ENCODE measurements around the gene NASP. TPM values are rescaled to one million over a fixed set of nuclear protein-coding genes. Genes with fewer than 3 reads are reported as not detected.

The NASP gene
- total RNA-seq, 2 experiments from 2014 or later: 210 to 373 TPM

- Histone ChIP-seq H3K9me3 (ENCODE audit: low read length) (no peaks in the 10 kb centered on the region), H3K4me1 (ENCODE audit: insufficient read depth, low read length, poor library complexity, severe bottlenecking) (no peaks in the 10 kb centered on the region), H3K36me3 (ENCODE audit: insufficient read depth, low read length) (no peaks in the 10 kb centered on the region), H2AFZ (ENCODE audit: low read length) (no peak overlapping the region), H3K79me2 (ENCODE audit: insufficient read depth, low read depth, low read length) (no peaks in the 10 kb centered on the region), H3K27ac (ENCODE audit: low read depth, low read length, poor library complexity, severe bottlenecking) (no peak overlapping the region), H4K20me1 (ENCODE audit: insufficient read depth, low read length) (no peaks in the 10 kb centered on the region), H3K9me2 (ENCODE audit: insufficient read depth, low read length) (no peaks in the 10 kb centered on the region), H3K4me2 (ENCODE audit: low read length) (no peak overlapping the region), H3K4me3 (ENCODE audit: low read depth, low read length, poor library complexity, severe bottlenecking) (no peak overlapping the region)
- intact Hi-C loops (cut with micrococcal nuclease; ENCODE audit: unreplicated experiment): no loop called here
- ChIA-PET CTCF (ENCODE audit: unreplicated experiment) (interaction anchor here (1.3 kb wide), 1 partner anchor 15 kb away, joined by 3 read pairs; the partner anchor contains the start of gene PRDX1), POLR2A (interaction anchor here (0.9 to 1.2 kb wide), 2 partner anchors 15 to 18 kb away, joined by 3 read pairs; partner anchors contain the start of gene PRDX1)
- DNase-seq (ENCODE audit: low spot score): no peak
- no TSS peak for BruUV-seq (replicated peaks)
- TF ChIP-seq EZH2phosphoT487 (IDR thresholded peaks at IDR 0.05; ENCODE audit: borderline replicate concordance, low read depth, low read length) (no peak), CTCF (conservative IDR thresholded peaks at IDR 0.05; ENCODE audit: low read length) (no peak)
Measured at GRCh38 chr1:45536886-45537285, 47.0 kb upstream of the NASP start.

- no peaks in the 10 kb centered on the region for H3K79me2 ChIP-seq (ENCODE audit: insufficient read depth, low read depth, low read length)
- H3K4me3 ChIP-seq (ENCODE audit: low read depth, low read length, poor library complexity, severe bottlenecking): no peak overlapping the region
- H3K9me2 ChIP-seq (ENCODE audit: insufficient read depth, low read length): no peaks in the 10 kb centered on the region
- H3K9me3 ChIP-seq (ENCODE audit: low read length): no peaks in the 10 kb centered on the region
- H3K27ac ChIP-seq (ENCODE audit: low read depth, low read length, poor library complexity, severe bottlenecking): no peak overlapping the region
- no TSS peak for BruUV-seq (replicated peaks)
- no peak for DNase-seq (ENCODE audit: low spot score)
- no peaks in the 10 kb centered on the region for H4K20me1 ChIP-seq (ENCODE audit: insufficient read depth, low read length)
- H3K4me1 ChIP-seq (ENCODE audit: insufficient read depth, low read length, poor library complexity, severe bottlenecking): peaks cover 25% of the 10 kb centered on the region
- H3K4me2 ChIP-seq (ENCODE audit: low read length): no peak overlapping the region
- H3K36me3 ChIP-seq (ENCODE audit: insufficient read depth, low read length): no peaks in the 10 kb centered on the region
- POLR2A ChIA-PET: interaction anchor here (0.5 to 1.4 kb wide), 3 partner anchors 10 to 179 kb away, joined by 3 to 6 read pairs (median 3); partner anchors contain the start of gene AKR1A1
- CTCF ChIA-PET (ENCODE audit: unreplicated experiment): no interaction called here
- no peak overlapping the region for H2AFZ ChIP-seq (ENCODE audit: low read length)
- intact Hi-C loops (cut with micrococcal nuclease; ENCODE audit: unreplicated experiment): no loop called here
- TF ChIP-seq EZH2phosphoT487 (IDR thresholded peaks at IDR 0.05; ENCODE audit: borderline replicate concordance, low read depth, low read length) (no peak), CTCF (conservative IDR thresholded peaks at IDR 0.05; ENCODE audit: low read length) (no peak)
Measured at GRCh38 chr1:45541193-45541592, 42.6 kb upstream of the NASP start.

GRCh38 chr1:45542591-45542990 is 41.2 kb upstream of the NASP start:
- H3K4me2 ChIP-seq (ENCODE audit: low read length): no peak overlapping the region
- CTCF ChIA-PET (ENCODE audit: unreplicated experiment): no interaction called here
- intact Hi-C loops (cut with micrococcal nuclease; ENCODE audit: unreplicated experiment): no loop called here
- no TSS peak for BruUV-seq (replicated peaks)
- TF ChIP-seq EZH2phosphoT487 (IDR thresholded peaks at IDR 0.05; ENCODE audit: borderline replicate concordance, low read depth, low read length) (no peak), CTCF (conservative IDR thresholded peaks at IDR 0.05; ENCODE audit: low read length) (no peak)
- H3K4me1 ChIP-seq (ENCODE audit: insufficient read depth, low read length, poor library complexity, severe bottlenecking): peaks cover 25% of the 10 kb centered on the region
- no peaks in the 10 kb centered on the region for H3K9me3 ChIP-seq (ENCODE audit: low read length)
- no peaks in the 10 kb centered on the region for H4K20me1 ChIP-seq (ENCODE audit: insufficient read depth, low read length)
- no peaks in the 10 kb centered on the region for H3K36me3 ChIP-seq (ENCODE audit: insufficient read depth, low read length)
- no peaks in the 10 kb centered on the region for H3K79me2 ChIP-seq (ENCODE audit: insufficient read depth, low read depth, low read length)
- H2AFZ ChIP-seq (ENCODE audit: low read length): no peak overlapping the region
- H3K27ac ChIP-seq (ENCODE audit: low read depth, low read length, poor library complexity, severe bottlenecking): no peak overlapping the region
- no peaks in the 10 kb centered on the region for H3K9me2 ChIP-seq (ENCODE audit: insufficient read depth, low read length)
- H3K4me3 ChIP-seq (ENCODE audit: low read depth, low read length, poor library complexity, severe bottlenecking): no peak overlapping the region
- POLR2A ChIA-PET: interaction anchor here (0.6 to 2.0 kb wide), 4 partner anchors 8 to 341 kb away, joined by 3 to 10 read pairs (median 6); partner anchors contain the start of gene AKR1A1
- DNase-seq (ENCODE audit: low spot score): no peak

All from OCI-LY7 (cell line).